HG02588 (cell line): ENCODE data around the gene TRMT61A.

Source experiments
- ATAC-seq: cut with Tn5 transposase; IDR thresholded peaks from one replicate; pipeline ENCODE4 v1.9.1; 2021; ENCODE audit warnings: mild to moderate bottlenecking, moderate library complexity; ENCODE audit not compliant: unreplicated experiment

Gene TRMT61A

DNA sequence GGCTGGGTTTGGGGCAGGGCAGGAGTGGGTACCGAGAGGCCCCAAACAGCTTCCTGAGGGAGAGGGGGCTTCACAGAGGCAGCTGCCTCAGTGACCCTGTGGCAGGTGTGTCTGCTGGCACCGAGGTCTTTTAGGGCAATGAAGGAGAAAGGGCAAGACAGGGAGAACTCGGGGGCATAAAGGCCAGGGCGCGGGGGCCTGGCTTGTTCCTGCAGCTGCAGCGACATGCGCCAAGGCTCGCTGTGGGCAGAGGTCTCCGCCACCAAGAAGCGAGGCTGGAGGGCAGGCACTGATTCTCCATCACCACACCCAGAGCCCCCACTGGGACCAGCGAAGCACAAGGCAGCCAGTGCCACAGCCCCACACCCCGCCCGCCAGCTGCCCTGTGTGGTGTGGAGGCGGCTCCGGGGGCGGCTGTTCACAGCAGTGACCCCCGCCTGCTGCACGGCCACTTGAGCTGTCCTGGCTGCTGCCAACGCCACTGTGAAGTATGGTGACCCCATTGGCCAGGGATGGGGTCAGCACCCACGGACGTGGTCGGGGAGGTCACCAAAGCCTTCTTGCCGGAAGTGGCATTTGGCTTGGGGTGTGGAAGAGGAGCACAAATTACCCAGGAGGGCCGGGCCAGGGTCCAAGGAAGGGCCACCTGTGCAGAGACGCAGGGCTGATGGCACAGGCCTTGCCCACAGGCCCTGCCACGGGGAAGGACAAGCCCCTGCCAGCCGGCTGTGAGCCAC lies 17.1 kb downstream of the TRMT61A start:
- ATAC-seq, result no peak

DNA sequence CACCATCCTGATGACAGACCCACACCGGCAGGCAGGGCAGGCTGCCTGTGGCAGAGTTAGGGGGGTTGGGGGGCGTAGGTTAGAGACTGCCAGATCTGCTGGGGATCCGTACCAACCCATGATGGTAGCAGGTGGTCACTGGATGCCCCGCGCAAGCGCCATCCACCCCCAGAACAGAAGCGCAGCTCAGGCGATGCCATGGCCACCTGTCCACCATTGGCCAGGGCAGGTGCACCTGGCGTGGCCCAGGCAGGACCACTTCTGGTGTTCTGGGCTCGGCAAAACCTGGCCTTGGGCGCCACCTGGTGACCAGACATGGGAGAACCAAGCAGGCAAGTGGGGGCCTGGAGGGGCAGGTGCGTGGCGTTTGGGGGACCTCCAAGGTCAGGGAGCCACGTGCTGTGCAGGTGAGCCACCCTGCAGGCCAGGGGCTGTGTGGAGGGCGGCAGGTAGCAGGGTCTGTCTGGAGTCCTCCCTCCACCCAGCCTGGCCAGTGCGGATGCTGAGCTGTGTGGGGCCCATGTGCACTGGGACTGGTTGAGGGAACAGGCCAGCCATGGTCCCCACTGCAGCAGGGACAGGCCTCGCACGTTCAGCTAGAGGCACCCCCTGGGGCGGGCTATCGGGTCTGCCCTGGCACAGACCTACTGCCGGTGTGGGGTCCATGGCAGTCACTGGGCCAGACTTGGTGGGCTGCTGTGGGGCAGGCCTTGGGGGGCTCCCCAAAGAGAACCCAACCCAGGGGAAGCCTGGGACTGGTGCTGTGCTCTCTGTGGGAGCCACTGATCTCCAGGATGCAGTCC lies 17.9 kb downstream of the TRMT61A start:
- no peak for ATAC-seq

DNA sequence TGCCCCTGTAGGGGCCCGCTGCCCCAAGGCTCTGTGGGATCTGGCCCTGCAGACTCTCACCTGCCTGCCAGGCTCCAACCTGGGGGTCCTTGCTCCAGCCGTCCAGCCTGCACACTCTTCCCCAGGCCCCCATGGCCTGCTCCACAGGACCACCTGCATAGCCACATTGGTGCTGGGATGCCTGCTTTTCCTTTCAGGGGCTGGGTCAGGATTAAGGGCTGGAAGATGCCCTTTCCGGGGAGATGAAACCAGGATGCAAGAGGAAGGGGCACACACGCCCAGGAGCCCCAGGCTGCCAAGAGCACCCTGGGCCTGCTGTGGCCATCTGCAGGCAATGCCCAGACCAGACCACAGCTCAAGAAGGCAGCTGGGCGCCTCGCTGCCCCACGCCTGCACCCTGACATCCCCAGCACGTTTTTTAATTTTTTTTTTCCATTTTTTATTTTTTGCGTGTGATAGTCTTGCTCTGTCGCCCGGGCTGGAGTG lies 18.5 kb downstream of the TRMT61A start:
- ATAC-seq, result no peak

DNA sequence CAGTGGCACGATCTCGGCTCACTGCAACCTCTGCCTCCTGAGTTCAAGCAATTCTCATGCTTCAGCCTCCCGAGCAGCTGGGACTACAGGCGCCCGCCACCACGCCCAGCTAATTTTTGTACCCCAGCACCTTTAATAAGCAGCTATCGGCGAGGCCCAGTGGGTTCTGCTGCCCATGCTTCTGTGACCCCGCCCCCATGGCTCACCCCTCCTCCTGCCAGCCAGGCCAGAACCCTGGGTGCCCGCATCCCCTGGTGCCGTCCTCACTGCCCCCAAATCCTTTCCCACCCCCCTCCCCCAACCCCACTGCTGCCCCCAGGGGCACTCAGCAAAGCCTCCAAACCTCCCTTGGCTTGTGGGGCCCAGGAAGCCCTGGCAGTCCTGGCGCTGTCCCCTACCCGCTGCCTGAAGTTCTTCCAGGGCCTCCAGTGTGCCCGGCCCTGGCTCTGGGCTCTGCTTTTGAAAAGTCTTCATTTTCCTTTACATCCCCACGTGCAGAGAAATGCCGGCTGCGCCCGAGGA lies 19.0 kb downstream of the TRMT61A start:
- ATAC-seq, result no peak

DNA sequence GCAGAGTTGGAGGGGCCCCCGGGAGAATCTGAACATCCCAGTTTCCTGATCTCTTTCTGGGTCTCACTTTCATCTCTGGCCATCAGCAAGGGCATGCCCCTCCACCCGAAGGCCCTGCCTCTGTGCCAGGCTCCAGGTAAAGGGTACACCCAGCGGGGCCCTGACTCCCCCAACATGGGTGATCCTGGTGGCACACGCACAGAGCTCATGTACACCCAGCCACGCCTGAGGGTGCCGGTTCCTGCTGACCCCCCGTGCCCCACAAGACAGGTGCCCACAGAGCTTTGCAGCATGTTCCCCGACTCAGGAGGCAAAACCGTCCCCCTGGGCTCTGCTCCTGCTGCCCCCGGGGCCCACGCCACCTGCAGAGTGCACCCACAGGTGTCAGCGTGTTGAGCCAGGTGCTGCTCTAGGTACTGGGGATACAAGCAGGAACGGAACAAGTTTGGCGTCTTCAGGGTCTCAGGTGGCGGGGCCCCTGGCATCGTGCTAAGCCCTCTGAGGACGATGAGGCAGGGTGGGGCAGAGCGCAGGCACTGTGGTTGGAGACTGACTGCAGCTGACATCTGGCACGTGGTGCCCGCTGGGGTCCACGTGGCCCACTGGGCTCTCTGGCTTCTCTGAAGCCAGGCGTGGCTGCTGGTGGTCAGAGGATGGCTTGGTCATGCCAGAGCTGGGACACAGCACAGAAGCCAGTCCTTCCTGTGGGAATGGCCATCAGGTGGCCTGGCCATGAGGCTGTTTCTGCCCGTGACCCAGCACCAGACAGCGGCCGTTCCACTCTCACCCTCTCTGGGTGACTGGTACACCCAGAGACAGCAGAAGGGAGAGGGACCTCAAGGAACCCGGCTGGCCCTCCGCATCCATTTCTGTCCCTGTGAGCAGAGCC lies 19.7 kb downstream of the TRMT61A start:
- no peak for ATAC-seq

DNA sequence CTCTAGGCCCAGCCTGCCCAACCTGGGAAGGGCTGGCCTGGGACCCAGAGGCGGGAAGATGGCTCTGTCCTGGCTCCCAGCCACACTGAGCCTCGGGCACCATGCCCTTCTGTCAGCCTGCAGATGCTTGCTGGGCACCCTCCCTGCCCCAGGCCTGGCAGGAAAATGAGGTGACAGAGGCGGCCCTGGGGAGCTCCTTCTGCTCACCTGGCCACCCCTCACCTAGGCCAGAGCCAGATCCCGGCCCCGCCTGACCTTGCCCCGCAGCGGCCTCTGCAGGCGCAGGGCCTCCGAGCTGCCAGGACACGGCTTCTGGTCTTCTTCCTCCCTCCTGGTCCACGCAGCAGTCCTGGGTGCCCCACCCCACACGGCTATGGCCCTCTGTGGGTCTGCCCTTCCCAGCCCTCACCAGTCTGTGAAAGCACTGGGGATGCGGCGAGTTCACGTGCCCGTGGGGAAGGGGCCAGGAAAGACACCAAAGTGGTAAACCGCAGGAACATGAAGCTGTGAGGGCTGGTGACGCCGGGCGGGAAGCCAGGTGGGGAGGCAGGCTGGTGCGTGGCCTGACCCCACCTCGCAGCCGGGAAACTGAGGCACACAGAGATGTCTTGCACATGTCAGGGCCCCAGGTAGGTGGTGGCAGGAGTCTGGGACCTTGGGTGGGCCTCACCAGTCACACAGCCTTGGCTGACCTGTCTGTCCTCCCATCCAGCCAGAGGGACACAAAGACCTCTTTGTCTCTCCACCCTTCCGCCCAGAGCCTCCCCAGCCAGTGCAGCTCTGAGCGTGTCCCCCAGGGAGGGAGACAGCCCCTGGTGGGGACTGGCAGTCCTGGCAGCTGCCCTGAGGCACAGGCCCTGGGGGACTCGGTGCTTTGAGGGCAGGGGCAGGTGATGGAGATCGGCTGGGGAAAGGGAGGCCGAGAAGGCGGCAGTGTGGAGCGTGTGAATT lies 20.6 kb downstream of the TRMT61A start:
- no peak for ATAC-seq

DNA sequence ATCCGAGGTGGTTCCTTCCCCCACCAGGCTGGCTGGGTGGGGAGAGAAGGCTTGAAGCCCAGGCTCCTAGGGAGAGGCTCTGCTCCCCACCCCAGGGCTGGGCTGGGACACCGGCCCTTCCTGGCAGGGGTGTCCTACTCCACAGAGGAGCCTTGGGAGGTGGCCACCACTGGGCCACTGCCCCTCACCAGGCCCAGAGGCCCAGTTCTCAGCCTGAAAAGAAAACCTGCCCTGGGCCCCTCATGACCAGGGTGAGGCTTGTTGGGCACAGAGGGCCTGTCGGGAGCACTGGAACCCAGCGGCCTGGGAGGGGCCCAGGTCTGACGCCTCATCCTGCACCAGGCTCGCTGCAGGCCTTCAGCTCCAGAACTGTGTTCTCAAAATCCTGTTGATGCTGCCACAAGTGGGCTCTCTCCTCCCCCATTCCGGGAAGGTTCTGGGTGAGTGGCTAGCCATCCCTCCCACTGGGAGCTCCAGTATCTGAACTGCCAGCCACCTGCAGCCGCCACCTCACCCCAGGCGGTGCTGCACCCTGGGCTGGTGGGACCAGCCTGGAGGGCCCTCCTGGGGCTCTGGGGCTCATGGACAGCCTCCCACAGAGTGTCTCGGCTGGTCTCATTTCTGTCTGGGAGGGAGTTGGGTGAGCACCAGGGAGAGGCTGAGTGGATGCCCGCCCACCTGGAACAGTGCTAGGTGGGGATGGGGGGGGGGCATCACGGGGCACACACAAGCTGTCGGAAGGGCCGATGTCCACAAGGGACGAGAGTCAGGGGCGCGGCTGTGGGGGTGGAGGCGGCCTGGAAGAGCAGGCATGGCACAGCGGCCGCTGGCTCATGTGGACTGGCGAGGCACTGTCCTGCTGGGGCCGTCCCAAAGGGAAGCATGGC lies 21.7 kb downstream of the TRMT61A start:
- no peak for ATAC-seq

DNA sequence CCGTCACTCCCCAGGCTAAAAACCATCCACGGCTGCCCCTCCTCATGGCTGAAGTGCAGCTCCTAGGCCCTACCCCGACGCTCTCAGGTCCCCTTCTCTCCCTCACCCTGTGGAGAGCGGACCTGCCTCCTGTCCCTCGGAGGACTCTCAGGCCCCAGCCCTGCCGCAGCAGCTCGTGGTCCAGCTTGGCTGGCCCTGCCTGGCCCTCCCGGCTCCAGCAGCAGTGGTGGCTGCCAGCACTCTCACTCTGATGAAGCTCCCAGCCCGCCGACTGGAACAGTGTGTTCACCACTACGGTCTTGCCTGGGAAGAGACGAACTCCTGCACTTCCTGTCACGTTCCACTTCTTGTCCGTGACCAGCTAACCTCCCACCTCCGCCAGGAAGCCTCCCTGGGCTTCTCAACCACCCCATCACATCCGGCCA lies 22.4 kb downstream of the TRMT61A start:
- no peak for ATAC-seq

DNA sequence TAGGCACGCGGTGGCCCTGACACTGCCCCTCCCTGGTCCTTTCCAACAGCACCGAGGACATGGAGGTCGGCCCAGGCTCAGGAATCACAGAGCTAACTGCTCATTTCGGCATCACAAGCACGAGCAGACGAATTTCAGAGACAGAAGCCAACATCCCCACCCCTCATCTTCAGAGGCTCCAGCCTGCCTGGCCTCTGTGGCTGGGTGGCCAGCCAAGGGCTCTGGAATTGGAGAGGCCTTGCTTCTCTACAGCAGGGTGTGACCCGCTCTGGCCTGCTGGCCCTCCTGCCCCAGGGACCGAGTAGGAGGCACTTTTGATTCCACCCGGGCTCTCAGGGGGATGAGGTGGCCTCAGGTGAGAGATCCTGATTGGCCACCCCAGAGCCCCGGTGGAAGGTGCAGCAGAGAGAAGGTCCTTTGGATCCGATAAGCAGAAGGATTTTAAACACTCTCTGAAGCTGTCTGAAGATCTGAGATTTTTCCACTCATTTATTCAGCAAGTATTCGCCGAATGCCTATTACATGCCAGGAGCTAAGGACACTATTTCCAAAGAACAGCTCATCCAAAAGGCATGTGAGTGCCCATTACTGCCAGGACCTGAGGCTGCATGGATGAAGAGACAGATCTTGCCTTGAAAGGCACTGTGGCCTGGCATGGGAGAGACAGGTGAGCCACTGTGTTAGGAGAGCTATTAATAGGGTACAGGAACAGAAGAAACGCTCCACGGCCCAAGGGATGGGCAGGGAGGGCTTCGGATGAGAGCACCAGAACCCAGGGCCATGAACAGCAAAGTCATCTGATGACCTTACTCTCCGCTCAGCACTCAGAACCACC lies 23.2 kb downstream of the TRMT61A start:
- ATAC-seq, result no peak

DNA sequence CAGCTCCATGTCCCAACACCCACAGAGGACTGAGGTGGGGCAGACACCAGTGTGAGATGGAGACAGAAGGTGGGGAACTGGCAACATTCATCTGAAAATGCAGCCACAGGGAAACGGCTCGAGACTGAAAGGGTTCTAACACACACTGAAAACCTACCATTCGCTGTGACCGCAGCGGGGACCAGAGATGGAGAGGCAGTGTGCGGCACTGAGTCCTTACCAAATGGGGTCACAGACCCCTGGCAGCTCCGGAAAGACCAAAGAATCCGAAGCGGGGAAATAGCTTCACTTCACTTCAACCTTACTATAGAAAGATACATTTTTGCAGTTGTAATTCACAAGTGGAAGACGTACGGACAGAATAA lies 23.8 kb downstream of the TRMT61A start:
- ATAC-seq, result no peak

DNA sequence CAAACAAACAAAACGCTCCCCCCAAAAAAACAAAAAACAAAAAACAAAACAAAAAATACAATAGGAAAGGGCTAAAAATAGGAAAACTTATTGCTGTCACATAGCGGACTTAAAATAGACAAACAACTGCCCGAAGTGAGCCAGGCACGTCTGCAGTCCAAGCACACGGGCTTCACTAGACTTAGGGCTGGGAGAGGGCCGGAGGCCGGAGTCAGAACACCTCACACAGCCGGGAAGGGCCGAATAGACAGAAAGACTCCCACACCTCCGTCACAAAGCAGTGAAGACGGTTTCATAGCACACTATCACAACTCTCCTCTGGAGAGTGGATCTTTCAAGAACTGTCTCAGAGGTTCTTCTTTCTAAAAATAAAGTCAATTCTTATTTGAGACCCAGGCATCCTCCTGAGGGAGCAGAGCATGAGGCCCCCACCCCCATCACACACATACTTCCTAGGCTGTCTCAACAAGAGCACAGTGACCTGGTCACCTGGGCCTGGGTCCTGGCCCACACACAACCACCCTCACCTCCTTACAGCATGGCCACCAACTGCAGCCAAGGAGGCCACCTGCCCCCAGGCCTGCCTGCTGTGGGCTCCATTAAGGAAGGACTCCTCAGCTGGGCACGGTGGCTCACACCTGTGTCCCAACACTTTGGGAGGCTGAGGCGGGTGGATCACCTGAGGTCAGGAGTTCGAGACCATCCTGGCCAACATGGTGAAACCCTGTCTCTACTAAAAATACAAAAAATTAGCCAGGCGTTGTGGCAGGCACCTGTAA lies 26.8 kb downstream of the TRMT61A start:
- no peak for ATAC-seq

DNA sequence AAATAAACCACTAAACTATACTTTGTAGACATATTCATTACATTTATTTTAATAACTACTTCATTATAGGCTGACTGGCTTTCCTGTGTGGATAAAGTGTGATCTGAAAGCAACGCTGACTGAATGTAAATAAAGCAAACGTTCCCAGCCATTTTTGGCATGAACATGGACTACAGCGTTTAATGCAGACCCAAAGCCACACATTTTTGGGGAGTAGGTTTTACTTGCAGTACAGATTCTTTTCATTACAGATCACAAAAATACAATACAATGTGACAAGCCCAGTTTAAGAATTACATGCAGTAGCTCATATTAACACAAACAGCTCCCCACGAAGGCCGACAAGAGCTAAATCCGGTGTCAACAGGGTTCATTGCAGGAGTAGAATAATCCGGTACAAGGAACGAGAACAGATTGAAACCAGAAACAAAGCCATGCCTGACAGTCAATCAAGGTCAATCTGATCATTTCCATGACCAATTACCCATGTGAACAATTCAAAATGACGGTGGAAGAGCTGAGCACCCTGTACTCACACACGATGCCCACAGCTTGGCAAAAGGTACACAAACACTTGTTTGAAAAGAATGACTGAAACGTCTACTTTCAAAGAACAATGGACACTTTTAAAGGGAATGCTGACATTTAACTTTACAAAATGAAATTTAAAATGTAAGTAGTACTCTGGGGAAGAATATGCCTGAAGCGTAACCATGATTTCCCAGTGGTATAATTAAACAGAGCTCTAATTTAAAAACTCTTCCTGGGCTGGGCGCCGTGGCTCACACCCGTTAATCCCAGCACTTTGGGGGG lies 28.2 kb downstream of the TRMT61A start:
- no peak for ATAC-seq

DNA sequence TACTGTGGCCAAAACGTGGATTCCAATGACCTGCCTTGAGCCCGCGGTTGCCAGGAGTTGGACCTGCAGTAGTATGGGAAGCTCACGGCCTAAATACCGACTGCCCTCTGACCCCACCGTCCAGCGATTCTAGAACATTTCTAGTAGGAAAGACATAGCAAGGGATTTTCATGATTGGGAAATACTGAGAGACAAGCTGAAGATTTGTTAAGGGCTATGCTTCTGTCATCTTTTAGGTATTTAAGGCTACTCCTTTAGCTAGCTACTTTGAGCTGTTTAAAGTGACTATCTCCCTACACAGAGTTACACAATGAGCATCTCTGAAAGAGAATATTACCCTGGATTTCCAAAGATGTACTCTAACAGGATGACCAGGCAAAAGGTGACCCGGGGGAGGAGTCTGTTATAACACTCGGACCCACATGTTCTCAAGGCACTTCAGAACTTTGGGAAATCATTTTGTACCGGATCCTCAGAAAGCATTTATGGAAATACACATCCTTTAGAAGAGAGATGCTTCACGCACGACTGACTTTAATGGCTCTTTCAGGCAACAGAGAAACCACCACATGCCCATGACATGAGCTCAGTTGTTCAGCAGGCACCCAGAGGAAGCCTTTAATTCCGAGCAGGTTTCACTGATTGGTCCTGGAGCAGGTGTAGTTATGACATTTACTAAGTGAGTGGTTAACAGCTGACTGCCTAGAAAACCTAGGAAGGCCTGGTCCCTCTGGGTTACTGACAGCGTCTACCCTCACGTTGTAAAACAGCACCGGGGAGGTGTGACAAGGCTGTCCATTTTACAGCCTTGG lies 29.3 kb downstream of the TRMT61A start:
- ATAC-seq, result no peak

DNA sequence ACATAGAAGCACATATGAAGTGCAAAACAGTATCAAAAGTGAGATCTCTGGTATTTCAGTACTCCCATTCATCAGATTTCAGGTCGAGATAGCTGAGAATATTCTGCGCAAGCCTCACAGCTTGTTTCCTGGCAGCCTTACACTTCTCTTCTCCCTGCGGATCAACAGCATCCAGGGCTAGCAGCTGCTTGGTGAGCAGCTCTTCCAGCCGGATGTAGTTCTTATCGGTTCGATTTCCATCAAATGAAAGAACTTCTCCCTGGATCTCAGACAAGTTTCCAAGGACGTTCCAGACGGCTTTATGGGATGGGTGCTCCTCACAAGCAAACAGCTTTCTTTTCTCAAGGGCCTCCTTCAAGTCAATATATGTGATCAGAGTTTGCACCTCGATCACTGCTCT lies 30.8 kb downstream of the TRMT61A start:
- no peak for ATAC-seq

DNA sequence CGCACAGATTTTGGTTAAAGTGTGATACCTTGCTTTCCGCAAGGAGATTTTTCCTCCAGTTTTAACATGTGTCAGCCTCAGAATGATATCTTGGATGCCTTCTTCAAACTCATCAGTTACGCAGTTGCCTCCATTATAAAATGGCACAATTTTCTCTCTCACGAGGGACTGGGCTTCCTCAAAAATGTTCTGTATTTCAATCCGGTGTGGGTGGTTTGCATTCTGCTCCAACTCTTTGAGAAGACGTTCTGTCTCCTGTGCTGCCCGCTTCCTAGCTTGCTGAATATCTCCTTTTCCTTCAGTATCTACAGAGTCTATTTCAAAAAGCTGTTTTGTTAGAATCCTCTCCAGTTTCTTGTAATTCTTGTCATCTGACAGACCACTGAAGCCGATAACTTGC lies 31.7 kb downstream of the TRMT61A start:
- no peak for ATAC-seq
